CD4-positive, alpha-beta T cell treated with Interleukin-12 subunit alpha and Interleukin-12 subunit beta, for 1 hour (primary cell): Measurements from ENCODE around the gene SMIM45.
A peak's percentile ranks its signal among the peaks of the same experiment; 100 is the strongest.

Experiments
- DNase-seq: peaks from one replicate; pipeline ENCODE4 v3.0.0-alpha.2; 2020

Gene SMIM45

DNA sequence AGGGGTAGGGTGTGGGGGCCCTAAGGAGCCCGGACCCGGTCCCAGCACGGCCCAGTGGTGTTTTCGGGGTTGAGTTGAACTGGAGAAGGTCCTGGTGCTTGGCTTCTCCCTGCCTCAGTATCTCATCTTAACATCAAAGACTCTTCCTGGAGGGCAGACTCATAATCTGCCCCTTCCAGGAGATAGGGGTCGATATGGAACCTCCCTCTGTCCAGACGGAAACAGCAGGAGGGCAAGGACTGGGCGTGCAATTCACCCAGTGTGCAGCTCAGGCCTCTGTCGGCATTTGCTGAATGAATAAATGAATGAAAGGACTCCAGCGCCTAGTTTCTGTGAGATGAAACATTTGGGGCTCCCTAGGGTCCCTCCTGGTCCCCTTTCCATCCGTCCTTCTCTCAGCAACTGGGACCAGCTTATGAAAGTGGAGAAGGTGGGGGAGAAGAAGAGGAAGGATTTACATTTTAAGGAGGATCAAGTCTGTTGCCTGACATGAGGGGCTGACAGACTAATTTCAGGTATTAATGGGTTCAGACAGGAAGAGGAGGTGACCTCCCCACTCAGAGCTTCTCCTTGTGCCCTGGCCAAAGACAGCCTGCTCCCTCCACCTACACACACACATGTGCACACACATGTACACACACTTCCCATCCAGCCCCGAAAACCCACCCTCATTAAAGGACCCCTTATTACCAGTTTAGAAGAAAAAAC, 36.0 kb upstream of the SMIM45 start:
- no peak for DNase-seq

DNA sequence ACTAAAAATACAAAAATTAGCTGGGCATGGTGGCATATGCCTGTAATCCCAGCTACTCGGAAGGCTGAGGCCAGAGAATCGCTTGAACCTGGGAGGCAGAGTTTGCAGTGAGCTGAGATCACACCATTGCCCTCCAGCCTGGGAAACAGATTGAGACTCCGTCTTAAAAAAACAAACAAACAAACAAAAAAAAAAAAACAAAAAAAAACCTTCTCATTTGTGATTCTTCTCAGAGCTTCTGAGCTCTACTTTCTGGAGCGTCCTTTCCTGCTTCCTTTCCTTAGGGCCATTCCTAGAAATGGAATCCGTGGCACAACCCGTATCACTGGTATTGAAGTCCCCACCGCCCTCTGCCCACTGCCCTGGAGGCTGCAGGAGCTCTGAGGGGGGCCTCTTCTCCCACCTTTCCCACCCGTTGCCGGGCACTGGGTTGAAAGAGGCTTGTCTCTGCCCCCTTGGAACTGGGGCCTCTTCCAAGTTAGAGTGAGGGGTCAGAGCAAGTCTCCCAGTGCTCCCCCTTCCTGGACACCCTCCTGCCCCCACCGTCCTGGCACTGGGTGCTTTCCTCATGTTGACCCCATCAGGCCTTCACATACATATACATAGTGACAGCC, 35.1 kb upstream of the SMIM45 start:
- no peak for DNase-seq

DNA sequence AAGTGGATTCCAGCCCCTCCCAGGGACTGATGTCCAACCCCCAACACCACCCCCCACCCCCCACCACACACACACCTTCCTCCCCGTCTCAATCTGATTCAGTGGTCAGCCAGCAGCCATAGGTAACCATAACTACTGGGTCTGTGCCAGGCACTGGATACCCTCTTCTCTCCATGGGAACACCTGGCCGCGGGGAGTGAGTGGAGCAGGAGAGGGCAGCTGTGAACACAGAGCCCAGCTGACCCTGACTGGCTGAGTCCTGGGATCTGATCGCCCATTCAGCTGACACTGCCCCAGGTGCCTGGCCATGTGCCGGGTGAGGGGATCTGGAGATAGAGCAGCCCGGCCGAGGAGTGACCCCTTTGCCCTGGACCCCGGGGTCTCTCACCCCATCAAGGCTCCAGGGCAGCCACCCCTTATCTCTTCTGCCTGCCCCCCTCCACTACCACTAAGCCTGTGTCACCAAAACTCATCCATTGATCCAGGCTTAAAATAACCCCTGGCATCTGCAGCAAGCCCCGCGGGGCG, 34.5 kb upstream of the SMIM45 start:
- no peak for DNase-seq

DNA sequence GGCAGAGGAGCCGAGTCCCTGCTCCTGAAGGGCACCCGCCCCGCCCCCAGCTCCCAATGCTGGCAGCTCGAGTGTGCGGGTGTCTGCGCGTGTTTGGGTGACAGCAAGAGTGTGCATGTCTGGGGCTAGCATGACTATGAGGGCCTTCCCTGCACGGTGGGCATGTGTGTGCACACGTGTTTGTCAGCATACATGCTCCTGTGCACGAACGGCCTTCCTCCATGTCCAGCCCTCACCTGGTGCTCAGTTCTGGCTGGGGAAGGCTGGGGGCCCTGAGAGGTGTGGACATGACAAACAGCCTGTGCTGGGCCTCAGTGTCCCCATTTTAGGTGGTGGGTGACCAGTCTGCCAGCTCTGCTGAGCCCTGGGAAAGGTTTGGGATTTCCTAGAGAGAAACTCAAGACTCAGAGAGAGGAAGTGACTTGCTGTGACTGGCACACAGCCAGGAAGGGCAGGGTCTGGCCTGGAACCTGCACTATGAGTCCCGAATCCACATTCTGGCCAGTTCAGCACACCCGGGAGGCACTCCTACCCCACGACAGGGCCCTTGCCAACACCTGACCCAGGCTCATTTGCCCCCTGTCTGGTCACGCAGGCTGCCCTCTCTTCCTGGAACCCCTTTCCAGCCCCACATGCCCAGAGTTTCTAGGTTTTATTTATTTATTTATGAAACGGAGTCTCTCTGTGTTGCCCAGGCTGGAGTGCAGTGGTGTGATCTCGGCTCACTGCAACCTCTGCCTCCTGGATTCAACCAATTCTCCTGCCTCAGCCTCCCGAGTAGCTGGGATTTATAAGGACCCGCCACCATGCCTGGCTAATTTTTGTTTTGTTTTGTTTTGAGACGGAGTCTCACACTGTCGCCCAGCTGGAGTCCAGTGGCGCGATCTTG, 33.8 kb upstream of the SMIM45 start:
- DNase-seq = no peak

DNA sequence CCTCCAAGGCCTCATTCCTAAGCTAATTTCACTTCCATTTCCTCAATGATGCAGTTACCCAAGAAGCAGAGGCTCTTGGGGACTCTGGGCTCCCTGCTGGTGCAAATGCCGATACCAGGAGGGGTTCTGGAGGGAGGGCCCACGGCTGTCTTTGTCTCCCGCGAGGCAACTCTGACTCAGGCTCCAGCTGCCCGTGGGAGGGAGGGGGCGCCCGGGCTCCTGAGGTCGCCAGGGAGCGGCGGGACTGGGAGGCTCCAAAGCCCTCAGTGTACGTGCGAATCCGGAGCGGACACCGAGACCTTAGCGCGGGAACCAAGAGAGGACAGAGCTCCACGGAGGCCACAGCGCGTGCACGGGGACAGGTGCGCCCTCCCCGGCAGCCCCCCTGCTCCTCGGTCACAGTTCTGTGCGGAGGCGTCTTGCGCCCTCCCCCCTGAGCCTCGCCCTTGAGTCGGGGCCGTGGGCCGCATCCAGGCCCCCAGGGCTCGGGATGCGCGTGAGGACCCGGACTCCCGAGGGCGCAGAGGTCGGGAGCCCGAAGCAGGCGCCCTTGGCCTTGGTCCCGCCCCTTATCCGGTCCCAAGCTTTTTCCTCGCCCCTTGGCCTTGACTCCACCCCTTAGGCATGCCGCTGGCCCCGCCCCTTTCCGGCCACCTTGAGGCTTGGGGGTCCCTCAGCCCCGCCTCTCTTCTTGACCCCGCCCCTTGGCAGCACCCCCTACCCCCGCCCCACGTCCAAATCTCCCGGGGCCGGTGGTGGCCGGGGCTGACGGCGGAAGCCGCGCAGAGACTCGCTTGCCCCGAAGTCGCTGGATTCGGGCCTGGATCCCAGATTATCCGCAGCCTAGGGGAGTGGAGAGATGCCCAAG, 32.4 kb upstream of the SMIM45 start:
- DNase-seq = peak; percentile 50

DNA sequence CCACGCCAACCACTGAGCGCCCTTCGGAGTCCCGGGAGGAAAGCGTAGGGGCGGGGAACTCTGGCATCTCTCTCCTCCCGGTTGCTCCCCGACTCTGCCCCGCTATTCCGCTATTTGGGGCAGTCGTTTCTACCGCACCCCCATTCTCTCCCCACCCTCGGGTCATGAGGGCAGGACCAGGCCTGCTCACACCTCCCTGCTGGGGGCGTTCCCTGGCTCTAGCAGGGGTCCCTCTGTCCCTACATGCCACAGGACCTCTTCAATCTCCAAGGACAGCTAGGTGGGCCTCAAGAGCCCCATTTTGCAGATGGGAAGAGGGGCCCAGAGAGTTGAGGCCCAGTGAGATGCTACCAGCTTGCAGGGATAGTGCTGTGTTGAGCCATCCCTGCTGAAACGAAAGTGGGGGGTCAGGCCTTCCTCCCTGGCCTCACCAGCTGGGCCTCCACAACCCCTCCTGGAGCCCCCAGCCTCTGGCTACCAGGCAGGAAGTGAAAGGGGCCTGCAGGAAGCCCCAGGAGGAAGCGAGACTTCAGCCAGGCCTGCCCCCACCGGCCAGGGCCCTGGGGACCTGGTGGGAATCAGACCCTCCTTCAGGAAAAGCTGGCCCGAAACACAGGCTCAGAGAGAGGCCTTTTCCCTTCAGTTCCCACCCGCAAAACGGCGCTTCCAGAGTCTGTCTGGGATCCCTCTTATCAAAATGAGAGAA, 31.5 kb upstream of the SMIM45 start:
- no peak for DNase-seq

DNA sequence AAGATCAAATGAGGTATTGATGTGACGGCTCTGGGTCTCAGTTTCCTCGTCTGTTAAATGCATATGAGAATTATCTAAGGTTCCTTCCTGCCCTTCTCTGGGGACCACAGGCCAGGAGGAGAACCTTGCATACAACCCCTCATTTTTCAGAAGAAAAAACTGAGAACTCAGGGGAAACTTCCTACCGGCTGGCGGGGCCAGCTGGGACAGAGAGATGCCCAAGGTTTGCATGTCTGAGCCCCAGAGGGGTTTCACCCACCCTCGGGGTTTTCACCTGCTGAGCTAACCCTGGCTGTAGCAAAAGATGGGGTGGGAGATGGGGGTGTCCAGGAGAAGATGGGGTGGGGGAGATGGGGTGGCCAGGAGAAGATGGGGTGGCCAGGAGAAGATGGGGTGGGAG, 29.6 kb upstream of the SMIM45 start:
- no peak for DNase-seq

DNA sequence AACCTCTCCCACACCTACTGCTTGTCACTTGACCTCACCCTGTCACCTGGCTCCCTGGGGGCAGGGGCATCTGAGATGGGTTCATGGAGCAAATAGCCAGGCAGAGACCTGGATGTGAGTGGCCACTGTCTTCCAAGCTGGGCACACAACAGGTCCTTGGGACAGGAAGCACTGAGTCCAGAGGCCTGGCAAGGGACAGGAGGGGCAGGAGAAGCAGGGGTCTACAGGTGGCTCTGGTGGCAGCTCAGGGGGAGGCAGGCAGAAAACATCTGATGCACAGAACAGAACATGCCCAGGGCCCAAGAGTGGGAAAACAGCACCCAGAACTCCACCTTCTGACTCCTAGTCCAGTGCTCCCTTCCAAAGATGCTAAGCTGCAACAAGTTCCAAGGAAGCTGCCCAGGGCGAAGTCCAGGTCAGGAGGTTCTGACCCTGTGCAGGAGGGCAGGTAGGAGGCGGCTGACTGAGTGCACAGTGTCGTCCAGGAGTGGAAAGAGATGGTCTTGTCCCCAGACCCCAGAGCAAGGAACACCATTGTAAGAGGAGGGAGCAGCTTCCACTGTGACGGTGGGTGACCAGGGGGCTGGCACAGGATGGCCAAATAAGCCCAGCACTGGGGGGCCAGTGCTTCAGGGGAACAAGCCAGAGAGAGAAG, 28.9 kb upstream of the SMIM45 start:
- no peak for DNase-seq

DNA sequence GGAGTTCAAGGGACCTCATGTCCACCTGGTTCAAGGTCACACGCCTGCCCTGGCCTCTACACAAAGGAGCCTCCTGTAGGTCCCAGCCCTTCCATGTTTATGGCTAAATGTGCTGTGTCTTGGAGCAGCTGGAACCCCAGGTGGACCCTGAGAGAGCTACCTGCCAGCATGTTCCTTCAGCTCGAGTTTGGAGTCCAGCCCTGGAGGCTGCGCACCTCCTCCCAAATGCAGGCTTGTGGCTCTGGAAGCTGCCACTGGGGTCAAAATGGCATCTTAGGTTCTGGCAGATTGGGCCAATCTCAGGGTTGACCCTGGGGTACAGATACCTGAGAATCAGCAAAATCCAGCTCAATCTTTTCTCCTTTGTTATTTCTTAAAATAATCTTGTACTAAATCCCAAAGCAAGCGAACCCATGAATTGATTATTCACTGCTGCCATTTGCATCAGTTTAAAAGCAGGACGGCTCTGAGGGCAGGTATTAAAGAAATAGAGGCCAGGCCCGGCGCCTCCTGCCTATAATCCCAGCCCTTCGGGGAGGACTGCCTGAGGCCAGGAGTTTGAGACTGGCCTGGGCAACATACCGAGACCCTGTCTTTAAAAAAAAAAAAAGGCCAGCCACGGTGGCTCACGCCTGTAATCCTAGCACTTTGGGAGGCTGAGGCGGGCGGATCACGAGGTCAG, 28.2 kb upstream of the SMIM45 start:
- no peak for DNase-seq

DNA sequence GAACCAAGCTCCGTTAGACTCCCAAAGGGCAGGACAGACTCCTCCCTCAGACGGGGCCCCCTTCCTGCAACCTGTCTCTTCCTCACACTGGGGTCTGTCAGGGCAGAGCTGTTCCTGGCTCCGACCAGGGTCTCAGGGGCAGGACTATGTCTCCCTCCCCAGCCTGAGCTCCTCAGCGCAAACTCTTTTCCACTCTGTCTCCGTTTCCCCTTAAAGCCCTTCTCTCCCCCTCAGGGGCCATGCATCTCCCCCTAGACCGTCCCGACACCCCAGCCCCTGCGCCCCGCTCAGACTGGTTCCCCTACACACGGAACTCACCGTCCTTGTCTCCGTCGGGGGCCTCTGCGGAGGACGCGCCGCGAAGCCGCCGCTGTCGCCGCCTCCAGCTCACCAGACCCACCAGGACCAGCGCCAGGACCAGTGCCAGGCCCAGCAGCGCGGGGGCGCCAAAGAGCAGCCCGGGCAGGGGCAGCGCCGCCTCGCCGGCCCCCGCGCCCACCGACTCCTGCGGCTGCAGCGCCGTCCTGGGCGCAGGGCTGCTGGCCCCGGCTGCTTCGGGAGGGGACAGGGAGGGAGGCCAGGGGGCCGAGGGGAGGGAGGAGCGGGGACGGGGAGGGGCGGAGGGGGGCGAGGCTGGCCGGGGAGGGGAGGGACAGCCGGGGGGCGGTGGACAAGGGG, 26.0 kb upstream of the SMIM45 start:
- DNase-seq = peak; percentile 82

DNA sequence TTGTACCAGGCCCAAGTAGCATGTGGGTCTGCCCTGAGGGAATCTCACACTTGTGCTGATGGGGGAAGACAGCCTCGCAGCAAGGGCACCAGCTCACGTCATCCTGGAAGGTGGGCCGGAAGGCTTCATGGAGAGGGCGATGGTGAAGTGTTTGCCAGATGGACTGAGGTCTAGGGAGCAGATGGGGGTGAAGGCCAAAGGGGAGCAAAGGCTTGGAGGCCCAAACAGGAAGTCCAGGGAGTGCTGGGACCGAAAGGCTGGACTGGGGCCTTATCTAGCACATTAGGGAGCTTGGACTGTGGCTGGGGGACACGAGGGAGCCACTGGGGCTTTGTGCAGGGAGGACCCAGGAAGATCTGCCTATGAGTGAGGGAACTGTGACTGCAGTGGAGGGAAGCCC, 24.1 kb upstream of the SMIM45 start:
- DNase-seq = no peak

DNA sequence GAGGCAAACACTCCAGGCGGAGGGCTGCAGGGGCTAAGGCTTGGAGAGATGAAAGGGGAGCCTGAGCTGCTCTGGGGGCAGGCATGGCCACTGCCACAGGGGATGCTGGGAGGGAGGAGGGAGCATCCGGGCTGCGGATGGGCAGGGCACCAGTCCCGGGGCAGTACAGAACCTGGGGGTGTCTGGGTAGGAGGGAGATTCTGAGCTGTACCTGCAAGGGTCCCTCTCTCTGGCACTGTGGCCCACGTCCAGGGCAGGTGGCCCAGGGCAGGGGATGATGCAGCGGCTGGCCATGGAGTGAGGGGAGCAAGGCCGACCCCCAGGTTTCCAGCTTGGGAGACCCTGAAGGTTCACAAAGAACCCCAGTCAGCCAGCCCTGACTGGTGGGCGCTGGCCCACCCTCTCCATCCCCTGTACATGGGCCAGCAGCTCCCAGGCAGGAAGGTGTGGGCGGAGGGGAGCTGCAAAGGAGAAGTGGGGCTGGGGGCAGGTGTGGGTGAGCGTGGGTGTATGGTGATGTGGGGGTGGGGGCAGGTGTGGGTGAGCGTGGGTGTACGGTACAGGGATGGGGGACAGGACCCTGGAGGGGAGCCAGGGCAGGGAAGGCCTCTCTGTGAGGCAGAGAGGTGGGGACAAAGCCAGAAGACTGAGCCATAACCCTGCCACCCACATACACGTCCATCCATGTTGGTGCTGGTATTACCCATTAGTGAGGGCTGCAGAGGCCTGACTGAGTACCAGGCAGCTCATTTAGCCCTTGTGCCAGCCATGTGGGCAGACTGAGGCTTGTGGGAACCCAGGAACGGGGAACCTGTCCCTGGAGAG, 23.1 kb upstream of the SMIM45 start:
- no peak for DNase-seq

DNA sequence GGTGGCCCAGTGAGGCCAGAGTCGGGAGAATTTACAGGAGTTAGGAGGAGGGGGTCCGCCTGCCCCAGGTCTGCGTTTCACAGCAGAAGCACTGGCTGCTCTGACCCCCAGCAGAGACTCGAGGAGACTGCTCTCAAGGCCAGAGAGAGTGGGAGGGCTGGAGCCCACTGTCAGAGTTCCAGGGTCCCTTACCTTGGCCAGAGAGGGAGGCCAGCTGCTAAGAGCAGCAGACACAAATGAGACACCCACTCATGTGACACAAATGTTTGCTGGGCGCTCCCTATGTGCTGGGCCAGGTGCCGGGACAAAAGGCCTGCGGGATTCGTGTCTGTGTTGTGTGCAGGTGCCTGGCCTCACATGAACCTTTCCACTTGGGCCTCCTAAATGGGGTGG, 22.5 kb upstream of the SMIM45 start:
- DNase-seq = no peak

DNA sequence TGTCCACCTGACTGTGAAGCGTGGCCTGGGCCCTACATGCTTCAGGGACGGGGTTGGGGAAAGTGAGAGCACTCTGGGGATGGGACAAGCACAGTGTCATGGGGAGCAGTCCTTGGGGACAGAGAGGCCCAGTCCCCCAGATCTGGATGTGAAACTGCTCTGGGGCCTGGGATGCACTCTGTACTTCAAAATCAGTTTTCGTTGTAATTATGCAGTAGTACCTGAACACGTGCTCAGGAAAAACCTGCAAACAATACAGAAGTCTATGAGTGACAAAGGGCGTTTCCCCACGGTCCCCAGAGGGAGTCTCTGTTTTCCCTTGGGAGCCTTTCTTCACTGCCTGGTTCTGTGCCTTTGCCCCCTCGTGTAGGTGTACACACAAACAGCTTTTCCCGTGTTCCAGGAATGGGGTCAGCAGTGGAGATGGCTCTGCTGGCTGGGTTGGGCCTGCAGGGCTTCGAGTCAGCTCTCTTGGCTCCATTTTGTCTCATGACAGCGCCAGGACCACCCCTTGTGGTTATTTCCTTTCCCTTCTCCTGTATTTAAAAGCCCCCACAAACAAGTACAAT, 20.2 kb upstream of the SMIM45 start:
- DNase-seq = no peak

DNA sequence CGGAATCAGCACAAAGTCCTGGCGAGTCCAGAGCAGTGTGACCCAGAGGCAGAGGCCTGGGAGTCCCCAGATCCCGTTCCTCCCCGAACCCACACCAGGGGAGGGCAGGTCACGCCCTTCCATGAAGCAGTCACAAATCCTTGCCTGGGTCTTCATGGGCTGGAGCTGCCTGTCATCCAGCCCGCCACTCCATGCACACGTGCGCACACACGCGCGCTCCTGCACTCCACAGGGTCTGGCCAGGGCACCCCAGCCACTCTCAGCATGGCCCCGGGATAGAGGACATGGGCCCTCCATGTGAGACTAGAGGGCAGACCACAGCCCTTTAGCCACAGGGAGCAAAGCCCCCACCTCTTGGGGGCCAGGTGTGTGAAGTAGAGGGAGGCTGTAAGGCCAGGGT, 19.6 kb upstream of the SMIM45 start:
- DNase-seq = no peak

DNA sequence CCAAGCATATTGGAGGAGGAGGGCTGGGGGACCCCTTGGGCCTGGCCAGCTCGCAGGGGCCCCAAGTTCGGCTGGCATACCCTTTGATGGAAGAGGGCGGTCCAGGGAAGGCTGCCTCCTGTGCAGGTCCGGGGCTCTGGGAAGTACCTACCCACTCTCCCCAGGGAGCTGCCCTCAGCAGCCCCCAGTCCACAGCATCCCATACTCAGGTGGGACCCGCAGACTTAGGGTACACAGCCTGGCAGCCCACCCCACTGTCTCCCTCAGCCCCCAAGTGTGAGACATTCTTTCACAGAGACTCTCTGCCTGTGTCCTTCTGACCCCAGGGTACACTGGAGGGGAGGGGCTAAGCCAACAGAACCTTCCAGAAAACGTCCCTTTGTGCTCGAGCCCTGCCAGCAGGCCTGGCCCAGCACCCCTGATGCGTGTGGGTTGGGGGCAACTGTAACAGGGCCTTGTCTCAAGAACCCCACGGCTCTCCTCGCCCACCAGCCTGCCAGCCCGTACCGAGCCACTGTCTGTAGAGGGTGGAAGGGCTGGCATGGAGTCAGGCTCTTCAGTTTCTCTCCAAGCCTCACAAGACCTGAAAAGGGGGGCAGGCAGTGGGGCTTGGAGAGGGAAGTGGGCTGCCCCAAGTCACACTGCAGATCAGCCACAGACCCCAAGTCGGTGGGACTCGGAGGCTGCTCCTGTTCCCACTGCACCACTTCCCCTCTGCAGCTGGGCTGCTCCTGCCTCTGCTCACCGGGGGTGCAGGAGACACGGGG, 18.4 kb upstream of the SMIM45 start:
- DNase-seq = no peak

DNA sequence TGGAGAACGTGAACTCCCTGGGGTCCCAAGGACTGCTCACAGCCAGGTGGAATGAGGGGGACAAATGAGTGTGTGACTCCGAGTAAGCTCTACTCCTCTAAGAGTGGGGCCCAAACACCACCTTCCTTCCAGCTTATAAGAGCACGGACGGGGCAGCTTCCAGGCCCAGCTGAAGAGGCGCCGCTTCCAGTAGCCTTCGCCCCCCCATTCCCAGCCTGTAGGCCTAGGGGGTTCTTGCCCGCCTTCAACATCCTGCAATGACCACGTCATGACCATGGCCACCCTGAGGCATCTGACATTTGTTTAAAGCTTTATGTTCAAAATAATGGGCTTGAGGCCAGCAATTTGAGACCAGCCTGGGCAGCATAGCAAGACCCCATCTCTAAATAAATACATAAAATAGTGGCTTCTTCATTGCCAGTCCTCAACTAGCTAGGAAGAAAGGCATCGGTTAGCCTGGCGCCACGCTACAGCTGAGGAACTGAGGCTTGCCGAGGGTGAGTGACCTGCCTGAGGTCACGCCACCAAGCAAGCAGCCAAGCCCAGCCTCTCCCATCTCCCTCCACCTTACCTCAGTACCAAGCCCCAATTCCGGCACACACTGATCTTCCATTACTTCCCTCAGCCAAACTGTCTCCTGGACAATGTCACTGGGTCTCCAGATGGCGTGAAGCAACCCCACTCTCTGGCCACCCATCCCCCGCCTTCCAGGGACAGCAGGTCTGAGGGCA, 17.5 kb upstream of the SMIM45 start:
- no peak for DNase-seq

DNA sequence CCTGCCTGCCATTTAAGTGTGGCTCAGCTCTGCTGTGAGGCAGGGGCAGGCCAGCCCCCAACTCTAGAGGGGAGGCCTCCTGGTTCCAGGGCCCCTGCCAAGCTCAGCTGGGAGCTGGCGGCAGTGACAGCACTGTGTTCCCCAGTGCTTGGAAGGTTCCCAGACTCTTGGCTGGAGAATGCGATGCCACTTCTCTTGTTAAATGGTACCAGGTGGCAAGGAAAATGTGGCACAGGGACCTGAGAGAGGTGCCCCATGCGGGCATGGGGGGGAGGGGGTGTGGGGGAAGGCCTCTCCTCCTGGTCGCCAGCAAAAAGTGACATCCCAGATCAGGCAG, 17.0 kb upstream of the SMIM45 start:
- DNase-seq = no peak
